ENCODE results near the gene PGPEP1.
"Not testable (repeated sequence)": the region's sequence is repeated elsewhere in the genome, so short reads cannot be mapped to it uniquely, and the experiment has no call there.

The PGPEP1 gene

DNA sequence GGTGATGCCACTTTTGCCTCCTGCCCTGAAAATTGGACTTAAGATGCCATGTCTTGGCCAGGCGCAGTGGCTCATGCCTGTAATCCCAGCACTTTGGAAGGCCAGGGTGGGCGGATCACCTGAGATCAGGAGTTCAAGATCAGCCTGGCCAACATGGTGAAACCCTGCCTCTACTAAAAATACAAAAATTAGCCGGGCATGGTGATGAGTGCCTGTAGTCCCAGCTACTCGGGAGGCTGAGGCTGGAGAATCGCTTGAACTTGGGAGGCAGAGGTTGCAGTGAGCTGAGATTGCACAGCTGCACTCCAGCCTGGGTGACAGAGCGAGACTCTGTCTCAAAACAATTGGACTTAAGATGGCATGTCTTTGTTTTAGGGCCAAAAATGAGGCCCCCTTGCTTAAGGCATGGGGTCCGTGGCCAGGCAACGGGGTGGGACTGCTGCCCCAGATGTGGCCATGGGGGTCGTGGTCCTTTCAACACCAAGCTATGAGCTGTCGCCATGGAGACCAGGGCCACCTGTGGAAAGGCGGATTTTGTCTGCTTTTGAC is 24.0 kb downstream of the PGPEP1 start:
- not testable (repeated sequence) for DNase-seq (ENCODE audit: low spot score)

DNA sequence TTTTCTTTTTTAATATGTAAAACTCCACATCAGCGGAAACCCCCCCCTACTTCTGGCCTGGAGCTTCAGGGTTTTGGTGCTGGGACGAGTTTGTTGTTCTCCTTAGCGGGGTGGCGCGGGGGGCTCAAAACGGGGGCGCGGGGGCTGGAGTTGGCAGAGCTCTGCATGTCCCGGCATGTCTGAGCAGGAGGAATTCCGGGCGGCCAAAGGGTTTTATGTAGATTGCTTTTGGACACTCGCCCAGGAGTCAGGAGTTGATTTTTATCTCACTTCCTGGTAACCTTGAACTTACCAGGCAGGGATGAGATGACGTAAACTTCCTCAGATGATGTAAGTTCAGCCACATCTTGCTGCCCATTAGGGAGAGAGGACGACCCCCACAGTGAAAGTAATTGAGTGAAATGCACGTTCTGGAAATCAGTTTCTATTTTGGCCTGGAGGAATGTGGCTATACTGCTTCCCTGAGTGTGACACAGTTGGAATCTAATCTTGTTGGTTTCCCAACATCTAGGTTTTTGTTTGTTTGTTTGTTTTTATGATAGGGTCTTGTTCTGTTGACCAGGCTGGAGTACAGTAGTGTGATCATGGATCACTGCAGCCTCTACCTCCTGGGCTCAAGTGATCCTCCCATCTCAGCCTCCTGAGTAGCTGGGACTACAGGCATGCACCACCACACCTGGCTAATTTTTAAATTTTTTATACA is 24.6 kb downstream of the PGPEP1 start:
- DNase-seq (ENCODE audit: low spot score), result peak; percentile 60

DNA sequence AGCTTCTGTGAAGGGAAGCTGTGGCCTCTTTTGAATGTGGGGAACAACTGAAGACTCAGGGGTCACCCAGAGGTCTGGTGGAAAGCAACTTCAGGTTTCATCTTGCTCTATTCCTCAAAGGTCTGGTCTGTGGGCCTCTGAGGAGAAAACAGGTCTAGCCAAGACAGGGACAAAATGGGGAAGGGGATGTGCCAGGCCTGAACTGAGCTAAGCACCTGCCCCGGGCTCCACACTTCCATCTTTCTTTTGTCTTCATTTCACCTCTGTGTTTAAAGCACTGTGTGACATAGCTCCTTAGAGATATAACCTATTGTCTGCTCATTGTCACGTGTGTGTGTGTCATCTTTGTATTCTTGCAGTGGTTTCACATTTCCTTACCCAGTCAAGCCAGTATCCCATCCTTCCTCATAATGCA is 25.6 kb downstream of the PGPEP1 start:
- DNase-seq (ENCODE audit: low spot score), result no peak

DNA sequence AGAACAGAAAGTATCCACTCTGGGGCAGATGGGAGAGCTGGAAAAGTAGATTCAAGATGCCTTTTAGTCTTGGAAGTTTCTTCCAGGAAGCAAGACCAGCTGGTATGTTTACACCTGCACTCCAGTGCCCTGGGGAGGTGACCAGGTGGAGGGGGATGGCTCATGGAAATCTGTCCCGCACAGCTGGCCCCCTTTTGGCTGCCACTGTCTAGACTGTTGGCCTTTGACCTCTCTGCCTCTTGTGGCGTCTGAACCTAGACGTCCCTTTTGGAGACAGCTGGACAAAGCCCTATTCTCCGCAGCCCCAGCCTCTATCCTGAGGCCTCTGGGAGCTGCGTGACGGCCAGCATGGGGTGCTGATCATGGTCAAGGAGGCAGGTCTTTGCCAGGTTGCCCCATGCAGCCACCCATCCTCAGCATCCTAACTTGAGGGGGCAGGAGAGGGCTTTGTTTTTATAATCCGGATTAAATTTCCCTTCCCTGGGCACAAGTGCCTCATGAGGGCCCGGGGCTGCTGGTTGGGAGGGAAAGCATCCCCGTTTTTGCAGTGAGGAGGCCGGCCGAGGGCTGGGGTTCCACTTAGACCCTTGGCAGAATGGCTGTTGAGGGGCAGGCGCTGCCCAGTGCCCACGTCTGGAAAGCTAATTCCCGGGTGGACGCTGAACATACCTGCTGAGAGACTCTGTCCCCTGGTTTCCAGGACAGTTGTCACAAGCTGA is 28.3 kb downstream of the PGPEP1 start:
- DNase-seq (ENCODE audit: low spot score), result no peak

DNA sequence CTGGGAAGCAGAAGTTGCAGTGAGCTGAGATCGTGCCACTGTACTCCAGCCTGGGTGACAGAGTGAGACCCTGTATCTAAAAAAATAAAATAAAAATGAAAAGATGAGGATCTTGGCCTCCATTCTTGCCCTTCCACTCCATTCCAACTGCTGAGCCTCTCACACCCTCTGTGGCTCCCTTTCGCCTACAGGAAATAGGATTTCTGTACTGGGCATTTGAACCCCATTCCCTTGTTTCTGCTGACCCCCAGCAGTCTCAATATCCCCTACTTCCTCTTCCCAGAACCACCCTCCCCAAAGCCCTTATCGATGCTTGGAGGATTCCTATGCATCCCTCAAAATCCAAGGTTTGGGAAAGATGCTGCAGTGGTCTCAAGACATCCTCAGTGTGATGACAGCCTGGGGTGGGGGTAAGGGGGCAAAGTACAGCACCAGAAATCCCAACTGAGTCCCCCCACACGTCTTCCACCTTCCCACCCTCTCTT is 33.1 kb downstream of the PGPEP1 start:
- DNase-seq (ENCODE audit: low spot score), result no peak

DNA sequence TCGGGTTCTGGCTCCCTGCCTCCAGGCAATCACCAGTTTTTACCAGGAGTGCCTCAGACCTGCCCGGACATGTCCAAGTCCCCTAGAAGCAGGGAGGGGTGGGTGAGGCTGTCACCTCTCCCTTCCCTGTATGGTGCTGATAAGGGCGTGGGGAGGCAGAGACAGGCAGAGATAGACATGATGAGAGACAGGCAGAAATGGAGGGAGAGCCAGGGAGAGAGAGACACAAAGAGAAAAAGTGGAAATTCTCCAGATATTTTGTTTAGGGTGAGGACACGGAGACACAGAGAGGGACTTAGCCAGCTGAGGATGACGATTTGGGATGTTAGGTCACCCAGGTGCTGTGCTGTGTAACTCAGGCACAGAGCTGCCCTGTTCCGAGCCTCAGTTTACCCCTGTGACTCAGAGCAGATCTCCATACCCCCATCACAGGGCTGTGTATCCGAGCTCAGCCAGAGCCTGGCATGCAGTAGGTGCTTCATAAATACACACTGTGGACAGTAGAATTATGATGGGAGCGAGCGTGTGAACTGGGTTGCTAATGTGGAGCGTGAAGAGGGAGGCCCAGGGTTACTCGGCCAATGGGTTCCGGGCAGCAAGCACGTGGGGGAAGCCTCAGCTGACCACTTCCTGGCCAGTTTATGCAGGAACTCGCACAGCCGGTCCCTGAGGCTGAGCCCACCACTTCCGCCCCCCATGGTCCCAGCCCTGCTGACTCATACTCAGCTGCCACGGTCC is 33.7 kb downstream of the PGPEP1 start:
- peak; percentile 96 for DNase-seq (ENCODE audit: low spot score)

DNA sequence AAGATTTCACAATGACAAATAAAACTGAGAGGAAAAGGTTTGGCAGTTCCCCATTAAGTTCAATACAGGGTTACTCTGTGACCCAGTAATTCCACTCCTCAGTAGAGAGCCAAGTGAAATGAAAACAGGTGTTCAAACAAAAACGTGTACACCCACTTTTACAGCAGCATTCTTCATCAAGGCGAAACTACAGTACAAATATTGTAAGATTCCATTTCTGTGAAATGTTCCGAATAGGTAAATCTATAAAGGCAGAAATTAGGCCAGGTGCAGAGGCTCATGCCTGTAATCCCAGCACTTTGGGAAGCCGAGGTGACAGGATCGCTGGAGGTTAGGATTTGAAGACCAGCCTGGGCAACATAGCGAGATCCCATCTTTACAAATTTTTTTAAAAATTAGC is 36.6 kb downstream of the PGPEP1 start:
- DNase-seq (ENCODE audit: low spot score), result no peak

DNA sequence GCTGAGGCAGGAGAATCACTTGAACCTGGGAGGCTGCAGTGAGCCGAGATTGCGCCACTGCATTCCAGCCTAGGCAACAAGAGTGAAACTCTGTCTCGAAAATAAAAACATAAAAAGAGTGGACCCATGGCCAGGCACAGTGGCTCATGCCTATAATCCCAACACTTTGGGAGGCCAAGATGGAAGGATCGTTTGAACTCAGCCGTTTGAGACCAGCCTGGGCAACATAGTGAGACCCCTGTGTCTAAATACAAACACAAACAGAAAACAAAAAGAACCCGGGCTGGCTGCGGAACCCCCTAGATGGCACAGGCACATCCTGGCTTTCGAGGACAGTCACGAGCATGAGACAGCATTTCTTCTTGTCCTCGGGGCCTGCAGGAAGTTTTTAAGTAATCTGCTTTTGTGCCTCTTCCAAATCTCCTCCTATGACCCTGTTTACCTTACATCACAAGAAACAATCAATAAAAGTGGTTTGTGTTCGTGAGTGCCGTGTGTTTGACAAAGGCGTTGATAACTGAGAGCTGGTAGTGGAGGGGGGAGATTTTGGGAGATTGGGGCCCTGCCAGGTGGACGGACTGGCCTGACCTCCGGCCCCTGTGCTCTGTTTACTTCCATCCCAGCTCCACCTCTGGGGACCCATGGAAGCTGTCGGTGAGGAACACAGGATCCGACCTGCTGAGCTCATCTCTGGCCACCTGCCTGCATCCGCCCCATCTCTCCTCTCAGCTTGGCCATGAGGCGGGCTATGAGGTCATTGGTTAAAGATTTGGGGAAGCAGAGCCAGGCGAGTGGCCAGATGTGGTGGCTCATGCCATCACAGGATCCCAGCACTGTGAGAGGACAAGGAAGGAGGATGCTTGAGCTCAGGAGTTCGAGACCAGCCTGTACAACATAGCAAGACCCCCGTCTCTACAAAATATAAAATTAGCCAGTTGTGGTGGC is 39.7 kb downstream of the PGPEP1 start:
- DNase-seq (ENCODE audit: low spot score), result peak; percentile 92

DNA sequence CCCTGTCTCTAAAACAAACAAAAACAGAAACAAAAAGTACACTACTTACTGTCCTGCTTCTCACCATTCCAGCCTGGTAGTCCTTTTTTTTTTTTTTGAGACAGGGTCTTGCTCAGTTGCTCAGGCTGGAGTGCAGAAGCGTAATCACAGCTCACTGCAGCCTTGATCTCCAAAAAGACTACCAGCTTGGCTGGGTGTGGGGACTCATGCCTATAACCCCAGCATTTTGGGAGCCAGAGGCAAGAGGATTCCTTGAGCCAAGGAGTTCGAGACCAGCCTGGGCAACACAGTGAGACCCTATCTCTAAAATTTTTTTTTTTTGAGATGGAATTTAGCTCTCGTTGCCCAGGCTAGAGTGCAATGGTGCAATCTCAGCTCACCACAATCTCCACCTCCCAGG is 40.4 kb downstream of the PGPEP1 start:
- no peak for DNase-seq (ENCODE audit: low spot score)

DNA sequence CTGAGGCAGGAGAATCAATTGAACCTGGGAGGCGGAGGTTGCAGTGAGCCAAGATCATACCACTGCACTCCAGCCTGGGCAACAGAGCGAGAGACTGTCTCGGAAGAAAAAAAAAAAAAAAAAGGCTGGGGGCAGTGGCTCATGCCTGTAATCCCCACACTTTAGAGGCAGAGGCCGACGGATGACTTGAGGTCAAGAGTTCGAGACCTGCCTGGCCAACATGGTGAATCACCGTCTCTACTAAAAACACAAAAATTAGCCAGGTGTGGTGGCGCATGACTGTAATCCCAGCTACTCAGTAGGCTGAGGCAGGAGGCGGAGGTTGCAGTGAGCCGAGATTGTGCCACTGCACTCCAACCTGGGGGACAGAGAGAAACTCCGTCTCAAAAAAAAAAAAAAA is 43.2 kb downstream of the PGPEP1 start:
- DNase-seq (ENCODE audit: low spot score), result not testable (repeated sequence)

DNA sequence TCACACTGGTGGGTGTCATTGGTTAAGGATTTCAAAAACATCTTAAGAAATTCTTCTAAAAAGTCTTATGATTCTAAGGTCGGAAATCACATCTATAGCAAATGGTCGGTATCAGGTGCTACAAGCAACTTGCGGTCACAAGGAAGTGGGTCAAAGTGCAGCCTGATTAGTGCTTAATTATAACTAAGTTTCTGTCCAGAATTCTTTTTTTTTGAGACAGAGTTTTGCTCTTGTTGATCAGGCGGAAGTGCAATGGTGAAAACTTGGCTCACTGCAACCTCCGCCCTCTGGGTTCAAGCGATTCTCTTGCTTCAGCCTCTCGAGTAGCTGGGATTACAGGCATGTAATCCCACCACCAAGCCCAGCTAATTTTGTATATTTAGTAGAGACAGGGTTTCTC is 44.4 kb downstream of the PGPEP1 start:
- DNase-seq (ENCODE audit: low spot score), result no peak

DNA sequence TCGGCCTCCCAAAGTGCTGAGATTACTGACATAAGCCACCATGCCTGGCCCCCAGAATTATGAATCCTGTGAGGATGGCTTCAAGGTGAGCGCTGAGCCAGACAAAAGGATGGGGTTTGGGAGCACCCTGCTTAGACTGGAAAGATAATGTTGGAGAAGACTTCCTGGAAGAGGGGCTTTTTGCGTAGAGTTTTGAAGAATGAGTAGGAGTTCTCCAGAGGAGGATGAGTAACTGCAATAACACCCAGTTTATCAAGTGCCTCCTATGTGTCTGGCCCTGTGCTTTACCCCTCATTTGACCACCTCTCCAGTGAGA is 44.9 kb downstream of the PGPEP1 start:
- no peak for DNase-seq (ENCODE audit: low spot score)

DNA sequence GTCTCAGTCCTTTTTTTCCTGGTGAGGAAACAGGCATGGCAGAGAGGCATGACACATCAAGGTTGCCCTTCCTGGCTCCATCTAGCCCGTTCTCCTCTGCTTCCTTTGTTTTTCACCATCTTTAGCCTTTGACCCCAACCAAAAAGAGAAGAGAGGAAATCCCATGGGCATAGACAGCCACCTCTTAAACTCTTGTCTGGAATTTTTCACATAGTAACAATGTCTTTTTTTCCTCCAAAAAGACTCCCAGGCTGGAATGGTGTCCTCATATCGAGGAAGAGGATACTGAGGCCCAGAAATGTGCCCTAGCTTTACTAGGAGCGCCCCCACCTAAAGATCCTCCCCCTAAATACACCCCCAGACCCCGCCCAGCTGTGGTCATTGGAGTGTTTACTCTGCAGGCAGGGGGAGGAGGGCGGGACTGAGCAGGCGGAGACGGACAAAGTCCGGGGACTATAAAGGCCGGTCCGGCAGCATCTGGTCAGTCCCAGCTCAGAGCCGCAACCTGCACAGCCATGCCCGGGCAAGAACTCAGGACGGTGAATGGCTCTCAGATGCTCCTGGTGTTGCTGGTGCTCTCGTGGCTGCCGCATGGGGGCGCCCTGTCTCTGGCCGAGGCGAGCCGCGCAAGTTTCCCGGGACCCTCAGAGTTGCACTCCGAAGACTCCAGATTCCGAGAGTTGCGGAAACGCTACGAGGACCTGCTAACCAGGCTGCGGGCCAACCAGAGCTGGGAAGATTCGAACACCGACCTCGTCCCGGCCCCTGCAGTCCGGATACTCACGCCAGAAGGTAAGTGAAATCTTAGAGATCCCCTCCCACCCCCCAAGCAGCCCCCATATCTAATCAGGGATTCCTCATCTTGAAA is 45.5 kb downstream of the PGPEP1 start, which contains the start of gene GDF15:
TSS of gene GDF15 (plus strand) at position 484 of the 868 bp plus-strand sequence. CDS start at position 516, 32 bp downstream.
- peak; percentile 83 for DNase-seq (ENCODE audit: low spot score)

DNA sequence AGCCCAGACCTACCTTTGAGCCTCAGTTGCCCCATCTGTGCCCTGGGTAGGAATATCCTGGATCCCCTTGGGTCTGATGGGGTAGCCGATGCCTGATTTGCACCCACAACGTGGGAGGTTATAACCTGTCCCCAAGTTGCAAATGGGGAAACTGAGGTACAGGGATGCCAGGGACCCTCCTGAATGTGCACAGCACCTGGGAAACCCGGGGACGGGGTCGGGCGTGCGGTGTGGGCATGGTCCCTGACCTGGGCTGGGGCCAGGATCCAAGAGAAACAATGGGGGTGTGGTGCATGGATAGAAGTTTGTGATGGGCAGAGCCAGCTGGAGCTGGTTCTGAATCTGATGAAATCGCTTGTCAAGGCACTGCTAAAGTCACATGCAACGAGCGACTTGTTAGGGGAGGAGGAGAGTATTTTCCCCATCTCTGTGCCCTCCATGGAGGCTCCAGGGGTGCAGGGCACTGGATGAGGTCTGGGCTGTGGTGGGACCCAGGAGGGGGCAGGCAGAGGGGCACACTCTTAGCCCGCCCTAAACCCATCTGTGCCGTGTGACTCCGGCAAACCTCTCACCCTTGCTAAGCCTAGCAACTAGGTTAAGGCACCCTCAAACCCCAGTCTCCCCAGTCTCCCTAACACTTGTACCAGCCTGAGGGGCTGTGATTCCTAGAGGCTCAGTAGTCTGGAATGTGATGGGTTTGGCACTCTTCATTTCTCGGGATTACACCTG is 46.3 kb downstream of the PGPEP1 start:
- peak; percentile 23 for DNase-seq (ENCODE audit: low spot score)

DNA sequence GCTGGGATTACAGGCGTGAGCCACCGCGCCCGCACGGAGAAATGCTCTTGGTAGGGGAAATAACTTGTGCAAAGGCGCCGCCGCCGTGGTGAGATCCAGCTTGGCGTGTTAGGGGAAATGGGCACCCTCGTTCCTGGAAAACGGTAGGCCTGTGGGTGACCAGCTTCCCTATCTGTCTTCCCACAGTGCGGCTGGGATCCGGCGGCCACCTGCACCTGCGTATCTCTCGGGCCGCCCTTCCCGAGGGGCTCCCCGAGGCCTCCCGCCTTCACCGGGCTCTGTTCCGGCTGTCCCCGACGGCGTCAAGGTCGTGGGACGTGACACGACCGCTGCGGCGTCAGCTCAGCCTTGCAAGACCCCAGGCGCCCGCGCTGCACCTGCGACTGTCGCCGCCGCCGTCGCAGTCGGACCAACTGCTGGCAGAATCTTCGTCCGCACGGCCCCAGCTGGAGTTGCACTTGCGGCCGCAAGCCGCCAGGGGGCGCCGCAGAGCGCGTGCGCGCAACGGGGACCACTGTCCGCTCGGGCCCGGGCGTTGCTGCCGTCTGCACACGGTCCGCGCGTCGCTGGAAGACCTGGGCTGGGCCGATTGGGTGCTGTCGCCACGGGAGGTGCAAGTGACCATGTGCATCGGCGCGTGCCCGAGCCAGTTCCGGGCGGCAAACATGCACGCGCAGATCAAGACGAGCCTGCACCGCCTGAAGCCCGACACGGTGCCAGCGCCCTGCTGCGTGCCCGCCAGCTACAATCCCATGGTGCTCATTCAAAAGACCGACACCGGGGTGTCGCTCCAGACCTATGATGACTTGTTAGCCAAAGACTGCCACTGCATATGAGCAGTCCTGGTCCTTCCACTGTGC is 47.9 kb downstream of the PGPEP1 start:
- peak; percentile 87 for DNase-seq (ENCODE audit: low spot score)

DNA sequence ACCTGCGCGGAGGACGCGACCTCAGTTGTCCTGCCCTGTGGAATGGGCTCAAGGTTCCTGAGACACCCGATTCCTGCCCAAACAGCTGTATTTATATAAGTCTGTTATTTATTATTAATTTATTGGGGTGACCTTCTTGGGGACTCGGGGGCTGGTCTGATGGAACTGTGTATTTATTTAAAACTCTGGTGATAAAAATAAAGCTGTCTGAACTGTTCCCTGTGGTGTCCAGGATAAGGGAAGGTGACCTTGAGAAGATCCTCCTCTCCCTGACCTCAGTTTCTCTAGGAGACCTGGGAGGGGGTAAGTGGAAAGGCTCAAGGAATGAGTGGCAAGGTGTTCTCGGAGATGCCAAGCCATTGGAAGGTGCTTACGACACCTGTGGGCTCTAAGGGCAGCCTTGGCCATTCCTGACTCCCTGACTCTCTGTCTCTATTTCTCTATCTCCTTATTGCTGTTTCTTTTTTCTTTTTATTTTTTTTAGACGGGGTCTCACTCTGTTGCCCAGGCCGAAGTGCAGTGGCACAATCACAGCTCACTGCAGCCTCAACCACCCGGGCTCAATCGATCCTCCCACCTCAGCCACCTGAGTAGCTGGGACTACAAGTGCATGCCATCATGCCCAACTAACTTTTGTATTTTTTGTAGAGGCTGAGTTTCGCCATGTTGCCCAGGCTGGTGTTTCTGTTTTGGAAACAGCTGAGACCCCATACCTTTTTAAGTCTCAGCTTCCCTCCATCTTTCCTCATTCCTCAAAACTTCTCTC is 48.7 kb downstream of the PGPEP1 start:
- no peak for DNase-seq (ENCODE audit: low spot score)

DNA sequence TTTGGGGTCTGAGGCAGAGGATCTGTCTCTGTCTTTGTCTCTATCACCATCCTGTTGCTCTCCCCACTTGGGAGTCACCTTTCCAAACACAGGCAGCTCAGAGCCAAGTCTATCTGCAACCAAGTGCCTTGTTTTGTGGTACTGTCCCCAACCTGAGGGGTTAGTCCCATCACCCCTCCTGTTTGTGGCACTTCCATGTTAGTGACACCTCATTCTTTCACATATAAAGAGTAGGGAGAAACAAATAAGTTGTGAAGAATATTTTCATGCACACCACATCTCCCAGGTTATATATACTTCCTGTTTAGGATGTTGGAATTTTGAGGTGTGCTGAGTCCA is 49.3 kb downstream of the PGPEP1 start:
- DNase-seq (ENCODE audit: low spot score), result no peak

All from AG08395 (cell line).